H1 (cell line): ENCODE results near the gene CEP135.

Experiments
- CBX5 ChIP-seq: fragments of 300-800, 300-1000 bp; sonication (generic); IDR thresholded peaks from 2 replicates; pipeline ENCODE4 v1.7.1; 2016; ENCODE audit warnings: antibody characterized with exemption, low read length, low read depth
- CTCF ChIP-seq, 3 experiments: IDR thresholded peaks; 1 replicate in 2 of 3; 2 replicates in 1 of 3; pipeline versions ENCODE4 v1.5.1 to v1.6.1; 2011; ENCODE audit warnings: low read length in 3 of 3, mild to moderate bottlenecking in 3 of 3, inconsistent platforms in 2 of 3, low read depth in 1 of 3, moderate library complexity in 1 of 3; ENCODE audit not compliant: insufficient read depth in 1 of 3; ENCODE audit errors: control extremely low read depth in 1 of 3
- EGR1 ChIP-seq: IDR thresholded peaks from 2 replicates; pipeline ENCODE4 v1.6.1; 2011; ENCODE audit warnings: low read depth, low read length, borderline replicate concordance
- EP300 ChIP-seq, 2 experiments: IDR thresholded peaks; 1 replicate in 1 of 2; 2 replicates in 1 of 2; pipeline ENCODE4 v1.6.1; 2011 to 2012; ENCODE audit warnings: low read depth in 2 of 2, low read length in 2 of 2, mild to moderate bottlenecking in 2 of 2, borderline replicate concordance in 1 of 2, inconsistent platforms in 1 of 2, moderate library complexity in 1 of 2
- FOSL1 ChIP-seq: IDR thresholded peaks from 2 replicates; pipeline ENCODE4 v1.6.1; 2011; ENCODE audit warnings: mild to moderate bottlenecking, low read depth, low read length, moderate library complexity; ENCODE audit not compliant: insufficient read depth
- NRF1 ChIP-seq: IDR thresholded peaks from 2 replicates; pipeline ENCODE4 v1.6.1; 2011; ENCODE audit warnings: mild to moderate bottlenecking, low read depth, low read length, improper control_type of control experiment
- PHF8 ChIP-seq: fragments of 200-600 bp; sonication (generic); conservative IDR thresholded peaks from 2 replicates; pipeline ENCODE4 v1.7.1; 2012; ENCODE audit warnings: low read depth, mild to moderate bottlenecking, inconsistent platforms, low read length, moderate library complexity
- POLR2A ChIP-seq, 2 experiments: IDR thresholded peaks; 1 replicate in 1 of 2; 2 replicates in 1 of 2; pipeline ENCODE4 v1.6.1; 2011; ENCODE audit warnings: low read depth in 2 of 2, low read length in 2 of 2, mild to moderate bottlenecking in 2 of 2; ENCODE audit errors: control extremely low read depth in 1 of 2
- POLR2AphosphoS5 ChIP-seq: IDR thresholded peaks from 2 replicates; pipeline ENCODE4 v1.6.1; 2011; ENCODE audit warnings: low read depth, low read length
- RAD21 ChIP-seq, 2 experiments: IDR thresholded peaks in 1 of 2; conservative IDR thresholded peaks in 1 of 2; 2 replicates each; pipeline ENCODE4 v1.6.1; 2011; ENCODE audit warnings: low read depth in 2 of 2, low read length in 2 of 2, improper control_type of control experiment in 1 of 2, inconsistent platforms in 1 of 2, mild to moderate bottlenecking in 1 of 2, moderate library complexity in 1 of 2
- TAF1 ChIP-seq: IDR thresholded peaks from 2 replicates; pipeline ENCODE4 v1.6.1; 2011; ENCODE audit warnings: mild to moderate bottlenecking, low read depth, low read length
- YY1 ChIP-seq: IDR thresholded peaks from 2 replicates; pipeline ENCODE4 v1.6.1; 2011; ENCODE audit warnings: low read depth, mild to moderate bottlenecking, low read length

- TF ChIP-seq NRF1 (no peak), CTCF (IDR thresholded peaks at IDR 0.05; ENCODE audit: control extremely low read depth in 1 of 3, insufficient read depth in 1 of 3, low read depth in 1 of 3, low read length in 3 of 3) (no peak), EGR1 (no peak), POLR2AphosphoS5 (no peak), RAD21 (IDR thresholded peaks at IDR 0.05 in 1 of 2, conservative IDR thresholded peaks at IDR 0.05 in 1 of 2; ENCODE audit: low read depth in 2 of 2, low read length in 2 of 2) (no peak), PHF8 (no peak), POLR2A (IDR thresholded peaks at IDR 0.05; ENCODE audit: control extremely low read depth in 1 of 2, low read depth in 2 of 2, low read length in 2 of 2) (no peak), EP300 (IDR thresholded peaks at IDR 0.05; ENCODE audit: borderline replicate concordance in 1 of 2, low read depth in 2 of 2, low read length in 2 of 2) (no peak), TAF1 (no peak), CBX5 (no peak), YY1 (no peak), FOSL1 (no peak)
These were observed 6.8 kb upstream of the CEP135 start for GRCh38 chr4:55941881-55942396.
